ENCODE data around the gene JAKMIP1.

The JAKMIP1 gene

DNA sequence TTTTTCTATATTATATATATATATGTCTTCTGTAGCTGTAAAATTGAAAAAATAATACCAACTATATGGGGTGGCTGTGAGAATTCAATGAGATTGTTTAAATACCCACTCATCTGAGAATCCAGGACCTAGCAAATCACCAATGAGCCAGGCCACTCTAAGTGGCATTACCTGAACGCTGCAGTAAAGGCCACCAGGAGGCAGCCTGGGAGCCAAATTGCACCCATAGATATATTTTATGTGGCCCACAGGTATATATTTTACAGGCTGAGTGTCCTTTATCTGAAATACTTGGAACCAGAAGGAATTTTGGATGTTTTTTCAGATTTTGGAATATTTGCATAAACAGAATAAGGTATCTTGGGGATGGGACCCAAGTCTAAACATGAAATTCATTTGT is 124.0 kb downstream of the JAKMIP1 start:
- TF ChIP-seq, protein P1, sequence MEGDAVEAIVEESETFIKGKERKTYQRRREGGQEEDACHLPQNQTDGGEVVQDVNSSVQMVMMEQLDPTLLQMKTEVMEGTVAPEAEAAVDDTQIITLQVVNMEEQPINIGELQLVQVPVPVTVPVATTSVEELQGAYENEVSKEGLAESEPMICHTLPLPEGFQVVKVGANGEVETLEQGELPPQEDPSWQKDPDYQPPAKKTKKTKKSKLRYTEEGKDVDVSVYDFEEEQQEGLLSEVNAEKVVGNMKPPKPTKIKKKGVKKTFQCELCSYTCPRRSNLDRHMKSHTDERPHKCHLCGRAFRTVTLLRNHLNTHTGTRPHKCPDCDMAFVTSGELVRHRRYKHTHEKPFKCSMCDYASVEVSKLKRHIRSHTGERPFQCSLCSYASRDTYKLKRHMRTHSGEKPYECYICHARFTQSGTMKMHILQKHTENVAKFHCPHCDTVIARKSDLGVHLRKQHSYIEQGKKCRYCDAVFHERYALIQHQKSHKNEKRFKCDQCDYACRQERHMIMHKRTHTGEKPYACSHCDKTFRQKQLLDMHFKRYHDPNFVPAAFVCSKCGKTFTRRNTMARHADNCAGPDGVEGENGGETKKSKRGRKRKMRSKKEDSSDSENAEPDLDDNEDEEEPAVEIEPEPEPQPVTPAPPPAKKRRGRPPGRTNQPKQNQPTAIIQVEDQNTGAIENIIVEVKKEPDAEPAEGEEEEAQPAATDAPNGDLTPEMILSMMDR (IDR thresholded peaks at IDR 0.05) = peak; percentile 26
- Mint-ChIP-seq H3K36me3 (ENCODE audit: low read depth) (no peaks in the 10 kb centered on the region), H3K9me3 (no peaks in the 10 kb centered on the region), H3K27ac (no peak overlapping the region), H3K4me1 (peaks cover 9% of the 10 kb centered on the region), H3K4me3 (no peak overlapping the region), H3K27me3 (ENCODE audit: low read depth, poor library complexity) (peaks cover 28% of the 10 kb centered on the region)
- no peak for DNase-seq

DNA sequence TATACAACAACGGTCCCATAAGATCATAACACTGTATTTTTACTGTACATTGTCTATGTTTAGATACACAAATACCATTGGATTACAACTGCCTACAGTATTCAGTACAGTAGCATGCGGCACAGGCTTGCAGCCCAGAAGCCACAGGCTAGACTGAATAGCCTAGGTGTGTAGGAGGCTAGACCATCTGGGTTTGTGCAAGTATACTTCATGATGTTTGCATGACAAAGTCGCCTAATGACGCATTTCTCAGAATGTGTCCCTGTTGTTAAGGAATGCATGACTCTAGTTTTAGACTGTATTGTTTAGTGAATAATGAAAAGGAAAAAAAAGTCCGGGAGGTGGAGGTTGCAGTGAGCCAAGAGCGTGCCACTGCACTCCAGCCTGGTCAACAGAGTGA is 125.6 kb downstream of the JAKMIP1 start:
- DNase-seq = no peak
- H3K4me3 Mint-ChIP-seq = no peak overlapping the region
- TF ChIP-seq, protein P1 (IDR thresholded peaks at IDR 0.05) = no peak
- H3K4me1 Mint-ChIP-seq = peaks cover 9% of the 10 kb centered on the region
- H3K27ac Mint-ChIP-seq = no peak overlapping the region
- H3K36me3 Mint-ChIP-seq (ENCODE audit: low read depth) = no peaks in the 10 kb centered on the region
- no peaks in the 10 kb centered on the region for H3K9me3 Mint-ChIP-seq
- H3K27me3 Mint-ChIP-seq (ENCODE audit: low read depth, poor library complexity) = peaks cover 32% of the 10 kb centered on the region

DNA sequence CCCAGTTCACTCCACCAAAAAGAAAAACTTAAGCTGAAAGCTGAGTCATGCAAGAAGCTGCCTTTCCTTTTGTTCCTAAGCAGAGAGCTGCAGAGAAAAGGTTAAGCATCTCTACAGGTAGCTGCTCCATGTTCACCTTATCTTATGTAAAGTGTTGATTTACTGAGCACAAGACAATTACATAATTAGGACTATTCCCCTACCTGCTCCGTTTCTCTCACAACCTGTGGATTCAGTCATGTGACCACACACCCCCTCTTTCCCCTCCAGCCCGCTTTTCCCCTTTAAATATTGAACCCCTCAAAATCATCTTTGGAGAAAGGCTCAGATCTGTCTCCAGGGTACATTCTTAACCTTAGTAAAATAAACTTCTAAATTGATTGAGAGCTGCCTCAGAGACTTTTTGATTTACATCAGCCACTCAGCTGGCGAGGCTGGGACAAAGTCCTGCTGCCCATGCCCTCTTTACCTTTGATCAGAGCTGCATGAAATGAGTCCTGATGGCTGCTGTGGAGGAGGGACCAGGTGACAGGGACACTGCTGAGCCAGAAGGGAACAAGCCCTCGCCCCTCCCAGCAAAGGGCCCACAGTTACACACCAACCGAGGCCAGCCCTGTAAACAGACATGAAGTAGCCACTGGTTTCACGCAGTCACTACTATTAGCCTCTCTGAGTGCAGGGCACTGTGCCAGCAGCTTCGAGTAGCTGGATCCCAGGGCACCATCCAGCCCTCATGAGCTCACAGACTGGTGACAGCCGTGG is 128.2 kb downstream of the JAKMIP1 start:
- Mint-ChIP-seq H3K27ac (peak overlapping the region; percentile 43), H3K4me1 (peaks cover 21% of the 10 kb centered on the region), H3K4me3 (no peak overlapping the region), H3K36me3 (ENCODE audit: low read depth) (no peaks in the 10 kb centered on the region), H3K9me3 (no peaks in the 10 kb centered on the region), H3K27me3 (ENCODE audit: low read depth, poor library complexity) (peaks cover 30% of the 10 kb centered on the region)
- TF ChIP-seq, protein P1 (IDR thresholded peaks at IDR 0.05) = no peak
- DNase-seq = no peak

DNA sequence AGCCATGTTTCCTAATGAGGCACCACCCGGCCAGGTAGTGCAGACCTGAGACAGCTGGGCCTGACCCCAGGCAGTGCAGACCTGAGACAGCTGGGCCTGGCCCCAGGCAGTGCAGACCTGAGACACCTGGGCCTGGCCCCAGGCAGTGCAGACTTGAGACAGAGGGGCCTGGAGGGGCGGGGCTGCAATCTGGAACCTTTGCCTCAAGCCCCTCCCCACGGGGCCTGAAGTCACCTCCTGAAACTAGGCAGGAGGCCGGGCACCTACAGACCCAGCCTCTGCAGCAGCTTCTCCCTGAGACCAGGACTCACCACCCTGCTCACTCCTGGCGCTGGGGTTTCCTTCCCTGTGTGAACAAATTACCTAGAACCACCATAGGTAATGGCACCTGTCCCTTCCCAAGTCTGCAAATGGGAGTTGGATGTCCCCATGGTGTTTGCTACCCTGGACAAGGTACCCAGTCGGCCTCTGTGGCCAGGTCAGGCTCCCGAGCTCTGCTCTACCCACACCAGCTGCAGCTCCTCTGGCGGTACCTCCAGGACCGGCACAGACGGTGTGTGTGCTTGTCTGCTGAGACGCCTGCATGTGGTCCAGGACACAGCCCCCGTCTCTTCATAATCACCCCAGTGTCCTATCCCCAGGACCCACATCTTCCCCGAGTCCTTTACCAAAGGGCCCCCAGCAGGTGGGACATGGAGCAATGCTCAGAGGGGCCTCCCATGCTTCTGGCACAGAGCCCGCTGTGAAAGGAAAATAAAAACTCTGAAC is 129.0 kb downstream of the JAKMIP1 start:
- Mint-ChIP-seq H3K36me3 (ENCODE audit: low read depth) (no peaks in the 10 kb centered on the region), H3K9me3 (no peaks in the 10 kb centered on the region), H3K27ac (no peak overlapping the region), H3K27me3 (ENCODE audit: low read depth, poor library complexity) (peaks cover 34% of the 10 kb centered on the region), H3K4me3 (no peak overlapping the region), H3K4me1 (peaks cover 21% of the 10 kb centered on the region)
- DNase-seq = no peak
- TF ChIP-seq, protein P1 (IDR thresholded peaks at IDR 0.05) = no peak

DNA sequence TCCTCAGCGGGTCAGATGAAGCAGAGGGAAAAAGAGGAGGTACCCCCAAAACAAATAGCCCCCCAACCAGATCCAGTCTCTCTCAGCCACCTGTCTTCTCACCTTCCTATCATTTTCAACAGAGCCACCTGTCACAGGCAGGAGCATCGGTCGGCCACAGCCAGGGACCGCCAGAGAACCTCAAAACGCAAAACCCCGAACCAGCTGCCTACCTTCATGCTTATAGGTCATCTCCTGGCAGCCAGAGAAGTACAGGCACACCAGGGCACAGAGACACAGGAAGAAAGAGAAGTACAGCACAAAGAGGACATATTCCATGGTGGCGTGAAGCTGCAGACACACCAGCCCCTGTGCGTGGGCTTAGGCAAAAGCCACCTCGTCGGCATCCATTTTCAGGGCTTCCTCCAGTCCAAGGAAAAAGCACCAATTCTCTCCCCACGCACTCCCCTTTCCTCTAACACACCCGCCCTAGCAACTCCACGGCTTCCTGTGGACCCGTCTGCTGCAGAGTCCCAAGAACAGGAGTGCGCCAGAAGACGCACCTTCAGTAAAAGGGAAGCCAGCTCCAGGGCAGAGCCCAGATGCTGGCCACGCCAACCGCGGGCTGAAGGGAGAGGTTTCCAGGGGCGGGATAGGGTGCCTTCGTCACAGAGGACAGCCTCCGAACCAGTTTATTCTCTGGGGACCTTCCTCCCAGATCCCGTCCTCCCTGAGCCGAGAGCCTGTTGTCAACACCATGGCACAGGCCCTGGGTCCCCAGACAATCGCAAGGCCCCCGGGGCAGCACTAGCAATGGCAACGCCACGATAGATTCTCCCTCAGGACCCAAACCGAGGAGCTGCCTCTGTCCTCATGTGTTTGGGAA is 130.3 kb downstream of the JAKMIP1 start:
- Mint-ChIP-seq H3K27ac (no peak overlapping the region), H3K27me3 (ENCODE audit: low read depth, poor library complexity) (peaks cover 34% of the 10 kb centered on the region), H3K36me3 (ENCODE audit: low read depth) (no peaks in the 10 kb centered on the region), H3K9me3 (no peaks in the 10 kb centered on the region), H3K4me1 (peaks cover 21% of the 10 kb centered on the region), H3K4me3 (no peak overlapping the region)
- no peak for DNase-seq
- TF ChIP-seq, protein P1 (IDR thresholded peaks at IDR 0.05) = no peak
